ENCODE measurements around the gene ICE1.

The ICE1 gene

GRCh38 chr5:5494489-5495402 is 72.3 kb downstream of the ICE1 start:
- ChIA-PET CTCF (no interaction called here), POLR2A (ENCODE audit: low non-redundant PET) (no interaction called here)
- no peak for TF ChIP-seq CTCF (conservative IDR thresholded peaks at IDR 0.05; ENCODE audit: low read depth)
- peak; percentile 41 for DNase-seq (ENCODE audit: low spot score)
- H3K27ac ChIP-seq = no peak overlapping the region

GRCh38 chr5:5497152-5497788 is 74.8 kb downstream of the ICE1 start:
- ChIA-PET POLR2A (ENCODE audit: low non-redundant PET) (no interaction called here), CTCF (interaction anchor here (0.5 to 1.2 kb wide), 11 partner anchors 23 to 1143 kb away, joined by 3 to 5 read pairs (median 3); no protein-coding TSS in a partner anchor)
- H3K27ac ChIP-seq = no peak overlapping the region
- TF ChIP-seq CTCF (conservative IDR thresholded peaks at IDR 0.05; ENCODE audit: low read depth) = peak; percentile 71
- DNase-seq (ENCODE audit: low spot score) = peak; percentile 55

GRCh38 chr5:5499442-5499841 is 77.0 kb downstream of the ICE1 start:
- DNase-seq (ENCODE audit: low spot score) = no peak
- no peak for TF ChIP-seq CTCF (conservative IDR thresholded peaks at IDR 0.05; ENCODE audit: low read depth)
- H3K27ac ChIP-seq = no peak overlapping the region
- ChIA-PET CTCF (no interaction called here), POLR2A (ENCODE audit: low non-redundant PET) (no interaction called here)

GRCh38 chr5:5504325-5504724 is 81.8 kb downstream of the ICE1 start:
- H3K27ac ChIP-seq = no peak overlapping the region
- TF ChIP-seq CTCF (conservative IDR thresholded peaks at IDR 0.05; ENCODE audit: low read depth) = no peak
- ChIA-PET POLR2A (ENCODE audit: low non-redundant PET) (interaction anchor here (0.7 kb wide), 1 partner anchor 504 kb away, joined by 3 read pairs; no protein-coding TSS in a partner anchor), CTCF (no interaction called here)
- DNase-seq (ENCODE audit: low spot score) = no peak

- TF ChIP-seq CTCF (conservative IDR thresholded peaks at IDR 0.05; ENCODE audit: low read depth) = no peak
- DNase-seq (ENCODE audit: low spot score) = no peak
- POLR2A ChIA-PET (ENCODE audit: low non-redundant PET) = no interaction called here
- CTCF ChIA-PET = no interaction called here
- no peak overlapping the region for H3K27ac ChIP-seq
Measured at GRCh38 chr5:5505815-5506214, 83.3 kb downstream of the ICE1 start.

GRCh38 chr5:5508391-5508790 is 85.9 kb downstream of the ICE1 start:
- CTCF ChIA-PET = no interaction called here
- POLR2A ChIA-PET (ENCODE audit: low non-redundant PET) = no interaction called here
- no peak overlapping the region for H3K27ac ChIP-seq
- DNase-seq (ENCODE audit: low spot score) = no peak
- TF ChIP-seq CTCF (conservative IDR thresholded peaks at IDR 0.05; ENCODE audit: low read depth) = no peak
